ENCODE results near the gene TMPRSS2. TPM values are rescaled to one million over a fixed set of nuclear protein-coding genes. Genes with fewer than 3 reads are reported as not detected.
A peak's percentile ranks its signal among the peaks of the same experiment; 100 is the strongest.

TMPRSS2 gene
- polyA plus RNA-seq, 4 donors: 108 to 167 (median 136) TPM

GRCh38 chr21:41537356-41537755 is 29.4 kb upstream of the TMPRSS2 start:
- Histone ChIP-seq H3K9me3 (ENCODE audit: control insufficient read depth in 2 of 2, insufficient read depth in 1 of 2, low read depth in 1 of 2, low read length in 1 of 2) (no peaks in the 10 kb centered on the region), H3K36me3 (ENCODE audit: control insufficient read depth in 3 of 3, insufficient read depth in 2 of 3, low read depth in 1 of 3, low read length in 3 of 3) (no peaks in the 10 kb centered on the region), H3K4me1 (ENCODE audit: control insufficient read depth in 3 of 3, insufficient read depth in 2 of 3, low read depth in 1 of 3, low read length in 2 of 3) (peaks cover 0 to 20% (median 0%) of the 10 kb centered on the region in 3 donors), H3K27me3 (ENCODE audit: control insufficient read depth in 3 of 3, insufficient read depth in 3 of 3, low read length in 3 of 3) (peaks cover 0 to 3% (median 0%) of the 10 kb centered on the region in 3 donors), H3K27ac (ENCODE audit: low read depth in 1 of 3, low read length in 2 of 3) (no peak overlapping the region), H3K4me3 (ENCODE audit: low read depth in 1 of 3, low read length in 3 of 3) (no peak overlapping the region)
- WGBS, 3 donors: 83 to 86% (median 86%) methylated on average over 8 of the region's 8 CpGs
- peak in 1 of 2 donors; percentile 70 for DNase-seq
- FAIRE-seq: no peak

DNA sequence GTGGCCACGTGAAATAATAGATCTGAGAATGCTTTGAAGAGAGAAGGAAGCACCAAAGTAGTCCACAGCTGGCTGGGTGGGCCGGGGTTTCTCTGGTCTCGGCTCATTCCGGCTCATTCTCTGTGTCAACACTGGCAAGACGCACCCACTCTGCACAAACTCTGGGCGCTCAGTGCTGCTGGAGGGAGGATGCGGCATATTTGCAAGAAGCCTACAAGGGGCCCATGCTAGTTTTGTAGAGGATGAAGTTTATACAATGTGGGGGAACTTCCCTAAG is 28.8 kb upstream of the TMPRSS2 start:
- DNase-seq (no peak), FAIRE-seq (no peak)
- Histone ChIP-seq H3K4me1 (ENCODE audit: control insufficient read depth in 3 of 3, insufficient read depth in 2 of 3, low read depth in 1 of 3, low read length in 2 of 3) (peaks cover 0 to 20% (median 0%) of the 10 kb centered on the region in 3 donors), H3K27me3 (ENCODE audit: control insufficient read depth in 3 of 3, insufficient read depth in 3 of 3, low read length in 3 of 3) (peaks cover 0 to 3% (median 0%) of the 10 kb centered on the region in 3 donors), H3K27ac (ENCODE audit: low read depth in 1 of 3, low read length in 2 of 3) (no peak overlapping the region), H3K9me3 (ENCODE audit: control insufficient read depth in 2 of 2, insufficient read depth in 1 of 2, low read depth in 1 of 2, low read length in 1 of 2) (no peaks in the 10 kb centered on the region), H3K36me3 (ENCODE audit: control insufficient read depth in 3 of 3, insufficient read depth in 2 of 3, low read depth in 1 of 3, low read length in 3 of 3) (no peaks in the 10 kb centered on the region), H3K4me3 (ENCODE audit: low read depth in 1 of 3, low read length in 3 of 3) (no peak overlapping the region)
- WGBS, 3 donors: 71 to 82% (median 75%) methylated on average over 7 of the region's 7 CpGs

- H3K9me3 ChIP-seq (ENCODE audit: control insufficient read depth in 2 of 2, insufficient read depth in 1 of 2, low read depth in 1 of 2, low read length in 1 of 2): no peaks in the 10 kb centered on the region
- H3K4me3 ChIP-seq (ENCODE audit: low read depth in 1 of 3, low read length in 3 of 3): no peak overlapping the region
- peaks cover 0 to 3% (median 0%) of the 10 kb centered on the region in 3 donors for H3K27me3 ChIP-seq (ENCODE audit: control insufficient read depth in 3 of 3, insufficient read depth in 3 of 3, low read length in 3 of 3)
- DNase-seq (no peak), FAIRE-seq (no peak)
- no peak overlapping the region for H3K27ac ChIP-seq (ENCODE audit: low read depth in 1 of 3, low read length in 2 of 3)
- no peaks in the 10 kb centered on the region for H3K36me3 ChIP-seq (ENCODE audit: control insufficient read depth in 3 of 3, insufficient read depth in 2 of 3, low read depth in 1 of 3, low read length in 3 of 3)
- WGBS, 3 donors: 67 to 72% (median 69%) methylated on average over 19 of the region's 19 CpGs
- peaks cover 0 to 20% (median 0%) of the 10 kb centered on the region in 3 donors for H3K4me1 ChIP-seq (ENCODE audit: control insufficient read depth in 3 of 3, insufficient read depth in 2 of 3, low read depth in 1 of 3, low read length in 2 of 3)
Observed at GRCh38 chr21:41536076-41536826, 28.3 kb upstream of the TMPRSS2 start.

DNA sequence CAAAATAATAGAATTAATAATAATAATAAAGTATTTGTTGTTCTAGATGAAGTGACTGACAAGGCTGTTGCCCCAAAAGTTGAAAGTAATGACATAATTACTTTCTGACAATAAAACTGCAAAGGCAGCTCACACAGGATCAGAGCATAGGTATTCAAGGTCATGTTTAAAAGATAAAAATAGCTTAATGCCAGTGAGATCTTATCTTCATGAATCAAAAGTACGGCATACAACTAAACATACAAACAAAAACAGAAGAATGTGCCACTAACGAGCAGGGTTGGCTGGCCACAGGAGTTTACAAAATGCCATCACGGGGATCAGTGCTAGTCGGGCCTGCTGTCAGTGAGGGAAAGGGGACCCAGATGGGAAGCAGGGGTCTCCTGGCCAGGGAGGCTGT is 22.4 kb upstream of the TMPRSS2 start:
- Histone ChIP-seq H3K4me1 (ENCODE audit: control insufficient read depth in 3 of 3, insufficient read depth in 2 of 3, low read depth in 1 of 3, low read length in 2 of 3) (peaks cover 0 to 38% (median 2%) of the 10 kb centered on the region in 3 donors), H3K27ac (ENCODE audit: low read depth in 1 of 3, low read length in 2 of 3) (no peak overlapping the region), H3K4me3 (ENCODE audit: low read depth in 1 of 3, low read length in 3 of 3) (no peak overlapping the region), H3K9me3 (ENCODE audit: control insufficient read depth in 2 of 2, insufficient read depth in 1 of 2, low read depth in 1 of 2, low read length in 1 of 2) (peaks cover 0 to 3% of the 10 kb centered on the region in 2 donors), H3K36me3 (ENCODE audit: control insufficient read depth in 3 of 3, insufficient read depth in 2 of 3, low read depth in 1 of 3, low read length in 3 of 3) (no peaks in the 10 kb centered on the region), H3K27me3 (ENCODE audit: control insufficient read depth in 3 of 3, insufficient read depth in 3 of 3, low read length in 3 of 3) (no peaks in the 10 kb centered on the region)
- no peak for FAIRE-seq
- 45 to 55% (median 49%) methylated on average over 4 of the region's 4 CpGs for WGBS, 3 donors
- no peak for DNase-seq

DNA sequence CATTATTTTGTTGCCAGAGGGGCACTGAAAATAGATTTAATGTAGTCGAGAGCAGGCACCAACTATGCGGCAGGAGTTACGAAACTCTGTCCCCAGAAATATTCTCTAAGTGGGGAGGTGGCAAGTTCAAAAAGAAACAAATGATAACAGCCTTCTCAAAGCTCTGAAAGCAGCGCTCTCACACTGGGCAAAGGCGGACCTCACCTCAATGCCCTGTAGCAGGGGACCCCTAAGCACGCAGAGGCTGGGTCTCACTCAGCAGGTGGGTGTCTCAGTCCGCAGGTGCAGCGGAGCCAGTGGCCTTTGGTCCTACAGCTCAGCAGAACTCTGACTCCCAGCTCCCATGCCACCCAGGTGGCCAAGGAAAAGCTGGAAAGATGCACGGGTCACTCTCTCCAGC is 21.8 kb upstream of the TMPRSS2 start:
- no peak overlapping the region for H3K4me3 ChIP-seq (ENCODE audit: low read depth in 1 of 3, low read length in 3 of 3)
- WGBS, 3 donors: 16 to 62% (median 45%) methylated on average over 9 of the region's 9 CpGs
- H3K36me3 ChIP-seq (ENCODE audit: control insufficient read depth in 3 of 3, insufficient read depth in 2 of 3, low read depth in 1 of 3, low read length in 3 of 3): no peaks in the 10 kb centered on the region
- DNase-seq: peak in 1 of 2 donors; percentile 53
- H3K27me3 ChIP-seq (ENCODE audit: control insufficient read depth in 3 of 3, insufficient read depth in 3 of 3, low read length in 3 of 3): no peaks in the 10 kb centered on the region
- peaks cover 0 to 8% of the 10 kb centered on the region in 2 donors for H3K9me3 ChIP-seq (ENCODE audit: control insufficient read depth in 2 of 2, insufficient read depth in 1 of 2, low read depth in 1 of 2, low read length in 1 of 2)
- H3K4me1 ChIP-seq (ENCODE audit: control insufficient read depth in 3 of 3, insufficient read depth in 2 of 3, low read depth in 1 of 3, low read length in 2 of 3): peaks cover 0 to 38% (median 2%) of the 10 kb centered on the region in 3 donors
- H3K27ac ChIP-seq (ENCODE audit: low read depth in 1 of 3, low read length in 2 of 3): peak overlapping the region in 1 of 3 donors; percentile 2
- FAIRE-seq: no peak

DNA sequence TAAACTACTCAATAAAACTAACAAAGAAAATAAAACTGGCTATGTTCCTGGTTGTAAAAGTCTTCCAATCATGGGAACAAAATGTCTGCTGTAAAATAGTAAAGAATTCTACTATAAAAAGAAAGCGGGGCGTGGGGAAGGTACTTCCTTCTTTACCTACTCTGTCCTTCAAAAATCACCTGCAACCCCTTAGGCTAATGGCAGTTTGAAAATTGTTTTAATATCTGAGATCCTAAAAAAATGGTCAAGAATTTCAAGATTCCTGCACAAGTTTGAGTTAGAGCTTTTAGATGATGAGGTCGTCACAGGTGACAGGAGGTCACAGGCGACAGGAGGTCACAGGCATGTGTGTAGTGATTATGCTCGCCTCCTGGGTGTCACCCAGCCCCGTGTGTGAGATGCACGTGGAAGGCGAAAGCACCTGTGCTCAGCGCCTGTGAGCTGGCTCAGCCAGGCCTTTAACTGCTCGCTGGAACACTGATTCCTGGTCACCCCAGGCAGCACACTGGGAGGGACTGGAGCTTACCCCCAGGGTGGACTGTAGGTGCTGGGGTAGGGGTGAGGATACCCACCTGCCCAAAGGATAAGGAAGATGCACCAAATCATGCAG is 18.6 kb upstream of the TMPRSS2 start:
- 23 to 52% (median 30%) methylated on average over 10 of the region's 10 CpGs for WGBS, 3 donors
- peak; percentile 74 to 88 for DNase-seq
- FAIRE-seq: no peak
- Histone ChIP-seq H3K27ac (ENCODE audit: low read depth in 1 of 3, low read length in 2 of 3) (peak overlapping the region; percentile 88 to 99 (median 89)), H3K4me3 (ENCODE audit: low read depth in 1 of 3, low read length in 3 of 3) (no peak overlapping the region), H3K9me3 (ENCODE audit: control insufficient read depth in 2 of 2, insufficient read depth in 1 of 2, low read depth in 1 of 2, low read length in 1 of 2) (peaks cover 0 to 28% of the 10 kb centered on the region in 2 donors), H3K27me3 (ENCODE audit: control insufficient read depth in 3 of 3, insufficient read depth in 3 of 3, low read length in 3 of 3) (no peaks in the 10 kb centered on the region), H3K36me3 (ENCODE audit: control insufficient read depth in 3 of 3, insufficient read depth in 2 of 3, low read depth in 1 of 3, low read length in 3 of 3) (no peaks in the 10 kb centered on the region), H3K4me1 (ENCODE audit: control insufficient read depth in 3 of 3, insufficient read depth in 2 of 3, low read depth in 1 of 3, low read length in 2 of 3) (peaks cover 0 to 38% (median 2%) of the 10 kb centered on the region in 3 donors)

GRCh38 chr21:41523175-41523574 is 15.2 kb upstream of the TMPRSS2 start:
- WGBS, 3 donors: 85 to 91% (median 88%) methylated on average over 3 of the region's 3 CpGs
- no peak for DNase-seq
- Histone ChIP-seq H3K27me3 (ENCODE audit: control insufficient read depth in 3 of 3, insufficient read depth in 3 of 3, low read length in 3 of 3) (no peaks in the 10 kb centered on the region), H3K4me1 (ENCODE audit: control insufficient read depth in 3 of 3, insufficient read depth in 2 of 3, low read depth in 1 of 3, low read length in 2 of 3) (peaks cover 0 to 24% (median 2%) of the 10 kb centered on the region in 3 donors), H3K9me3 (ENCODE audit: control insufficient read depth in 2 of 2, insufficient read depth in 1 of 2, low read depth in 1 of 2, low read length in 1 of 2) (peaks cover 0 to 45% of the 10 kb centered on the region in 2 donors), H3K27ac (ENCODE audit: low read depth in 1 of 3, low read length in 2 of 3) (no peak overlapping the region), H3K4me3 (ENCODE audit: low read depth in 1 of 3, low read length in 3 of 3) (no peak overlapping the region), H3K36me3 (ENCODE audit: control insufficient read depth in 3 of 3, insufficient read depth in 2 of 3, low read depth in 1 of 3, low read length in 3 of 3) (no peaks in the 10 kb centered on the region)
- FAIRE-seq: no peak

- no peaks in the 10 kb centered on the region for H3K27me3 ChIP-seq (ENCODE audit: control insufficient read depth in 3 of 3, insufficient read depth in 3 of 3, low read length in 3 of 3)
- H3K4me1 ChIP-seq (ENCODE audit: control insufficient read depth in 3 of 3, insufficient read depth in 2 of 3, low read depth in 1 of 3, low read length in 2 of 3): peaks cover 0 to 12% (median 0%) of the 10 kb centered on the region in 3 donors
- no peak overlapping the region for H3K4me3 ChIP-seq (ENCODE audit: low read depth in 1 of 3, low read length in 3 of 3)
- H3K9me3 ChIP-seq (ENCODE audit: control insufficient read depth in 2 of 2, insufficient read depth in 1 of 2, low read depth in 1 of 2, low read length in 1 of 2): peaks cover 0 to 48% of the 10 kb centered on the region in 2 donors
- FAIRE-seq (no peak), DNase-seq (no peak)
- 44 to 75% (median 59%) methylated on average over 4 of the region's 4 CpGs for WGBS, 3 donors
- no peak overlapping the region for H3K27ac ChIP-seq (ENCODE audit: low read depth in 1 of 3, low read length in 2 of 3)
- no peaks in the 10 kb centered on the region for H3K36me3 ChIP-seq (ENCODE audit: control insufficient read depth in 3 of 3, insufficient read depth in 2 of 3, low read depth in 1 of 3, low read length in 3 of 3)
Observed at GRCh38 chr21:41521489-41522027, 13.6 kb upstream of the TMPRSS2 start.
